Natural killer cell (primary cell): ENCODE data around the gene CNDP1. TPM values are rescaled to one million over a fixed set of nuclear protein-coding genes. Genes with fewer than 3 reads are reported as not detected.
A peak's percentile ranks its signal among the peaks of the same experiment; 100 is the strongest.

ENCODE experiments used
- ATAC-seq, 3 donors: fragments of 150-1000 bp in 2 of 3; fragments of 200-7000 bp in 1 of 3; cut with Tn5 transposase; 1 replicate in 1 of 3; 2 replicates in 2 of 3; pipeline ENCODE4 v1.10.0; 2021; ENCODE audit warnings: mild to moderate bottlenecking in 2 of 3, moderate library complexity in 2 of 3
- DNase-seq, 2 donors: peaks; one replicate each; pipeline versions ENCODE4 v3.0.0 to v3.0.0-alpha.2; 2013 to 2021; ENCODE audit warnings: mixed read lengths in 1 of 2
- H3K27ac ChIP-seq: one replicate; pipeline ENCODE4 v1.5.1; 2013; ENCODE audit warnings: mild to moderate bottlenecking, low read length
- H3K27me3 ChIP-seq: one replicate; pipeline ENCODE4 v1.6.1; 2013; ENCODE audit warnings: low read length; ENCODE audit not compliant: control insufficient read depth, insufficient read depth
- H3K36me3 ChIP-seq: one replicate; pipeline ENCODE4 v1.6.1; 2013; ENCODE audit warnings: low read length; ENCODE audit not compliant: control insufficient read depth, insufficient read depth
- H3K4me1 ChIP-seq: one replicate; pipeline ENCODE4 v1.6.1; 2013; ENCODE audit warnings: low read length; ENCODE audit not compliant: control insufficient read depth, insufficient read depth
- H3K4me3 ChIP-seq: one replicate; pipeline ENCODE4 v1.5.1; 2013; ENCODE audit warnings: low read length
- H3K9me3 ChIP-seq: one replicate; pipeline ENCODE4 v1.6.1; 2013; ENCODE audit warnings: low read length; ENCODE audit not compliant: control insufficient read depth, insufficient read depth
- H3K27ac Mint-ChIP-seq, 2 donors: one replicate each; pipeline ENCODE4 v1.8.0; 2022; ENCODE audit warnings: mild to moderate bottlenecking in 2 of 2, mixed read lengths in 2 of 2, moderate library complexity in 1 of 2
- H3K27me3 Mint-ChIP-seq, 2 donors: one replicate each; pipeline ENCODE4 v1.8.0; 2022; ENCODE audit warnings: low read depth in 2 of 2, mixed read lengths in 2 of 2
- H3K36me3 Mint-ChIP-seq: one replicate; pipeline ENCODE4 v1.8.0; 2022; ENCODE audit warnings: mixed read lengths
- H3K4me1 Mint-ChIP-seq, 2 donors: one replicate each; pipeline ENCODE4 v1.8.0; 2022; ENCODE audit warnings: mixed read lengths in 2 of 2
- H3K4me3 Mint-ChIP-seq: one replicate; pipeline ENCODE4 v1.8.0; 2022; ENCODE audit warnings: mild to moderate bottlenecking, moderate library complexity, mixed read lengths
- H3K9me3 Mint-ChIP-seq, 2 donors: one replicate each; pipeline ENCODE4 v1.8.0; 2022; ENCODE audit warnings: mixed read lengths in 2 of 2
- CTCF ChIP-seq: fragments of 200-600 bp; IDR thresholded peaks from one replicate; pipeline ENCODE4 v1.8.0; 2022; ENCODE audit warnings: antibody characterized with exemption
- WGBS: methylation state at CpG from one replicate; pipeline ENCODE4 v1.1.7; 2013; ENCODE audit warnings: missing lambda C conversion rate; ENCODE audit not compliant: insufficient coverage; 5-methylcytosine and 5-hydroxymethylcytosine counted together
- intact Hi-C: fragments of 100-400 bp; cut with micrococcal nuclease; formaldehyde crosslinking; loops from one replicate; pipeline ENCODE4 v1.14.2; 2022
- total RNA-seq, 4 donors: library from RNA; stranded (reverse); fragments of 120-200 nt in 1 of 4; gene quantifications; one replicate each; pipeline versions ENCODE4 v1.2.3 to v1.2.4, GENCODE V29; 2013 to 2022

Gene CNDP1
- total RNA-seq, 3 donors from 2014 or later (not counting 1 experiment from before 2014, with no cell fraction given): 0.31 to 0.60 (median 0.57) TPM

DNA sequence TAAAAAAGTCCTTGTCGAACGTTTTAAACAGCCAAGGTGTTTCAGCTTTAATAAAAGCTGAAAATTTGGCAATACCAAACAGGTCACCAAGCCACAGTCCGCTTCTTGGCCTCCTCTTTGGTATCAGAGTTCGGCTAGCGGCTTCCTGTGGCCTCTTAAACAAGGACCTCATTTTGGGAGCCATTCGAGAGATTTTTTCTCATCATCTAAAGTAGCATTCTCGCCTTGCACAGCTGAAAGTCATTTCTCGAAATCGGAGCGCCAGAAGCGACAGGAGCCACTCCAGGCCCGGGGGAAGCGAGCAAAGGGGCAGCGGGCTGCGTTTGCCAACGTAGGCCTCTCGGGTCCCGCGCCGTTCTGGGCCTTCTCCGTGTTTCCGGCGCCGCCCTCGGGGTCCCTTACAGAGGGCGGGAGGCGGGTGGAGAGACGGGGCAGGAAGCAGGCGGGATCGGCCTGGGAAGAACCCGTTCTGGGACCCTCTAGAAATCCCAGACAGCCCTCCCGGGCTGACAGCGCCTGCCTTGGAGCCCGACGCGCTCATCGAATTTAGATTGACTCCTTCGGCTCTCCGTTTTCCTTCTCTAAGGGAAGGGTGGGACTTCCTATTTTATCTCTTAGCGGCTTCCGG is 62.8 kb downstream of the CNDP1 start:
- peak; percentile 66 to 82 for DNase-seq
- Mint-ChIP-seq H3K36me3 (no peaks in the 10 kb centered on the region), H3K4me1 (peaks cover 54 to 62% of the 10 kb centered on the region in 2 donors), H3K27ac (peak overlapping the region; percentile 94 to 95), H3K9me3 (no peaks in the 10 kb centered on the region), H3K4me3 (peak overlapping the region; percentile 93), H3K27me3 (no peaks in the 10 kb centered on the region)
- WGBS: under 1% methylated on average over 41 of the region's 41 CpGs
- H3K4me1 ChIP-seq: peaks cover 14% of the 10 kb centered on the region
- H3K36me3 ChIP-seq: peaks cover 9% of the 10 kb centered on the region
- no peak for TF ChIP-seq CTCF
- peak overlapping the region; percentile 96 for H3K27ac ChIP-seq
- H3K27me3 ChIP-seq: no peaks in the 10 kb centered on the region
- ATAC-seq: peak; percentile 46 to 63 (median 56)
- no peaks in the 10 kb centered on the region for H3K9me3 ChIP-seq
- intact Hi-C loops: loop anchor here (1.0 to 5.0 kb wide), 5 partner anchors 98 to 613 kb away; partner anchors contain the start of genes TIMM21 and TSHZ1
- peak overlapping the region; percentile 95 for H3K4me3 ChIP-seq

GRCh38 chr18:74597662-74598349 is 63.5 kb downstream of the CNDP1 start, which contains the start of gene ZNF407:
ZNF407 (plus strand) TSS chr18:74597870; CDS start chr18:74631020, 33,150 bp downstream.
- intact Hi-C loops: loop anchor here (1.0 to 5.0 kb wide), 5 partner anchors 99 to 612 kb away; partner anchors contain the start of genes TIMM21 and TSHZ1
- WGBS: under 1% methylated on average over 60 of the region's 64 CpGs
- no peaks in the 10 kb centered on the region for H3K9me3 ChIP-seq
- no peaks in the 10 kb centered on the region for H3K9me3 Mint-ChIP-seq
- H3K36me3 Mint-ChIP-seq: no peaks in the 10 kb centered on the region
- H3K27me3 Mint-ChIP-seq: no peaks in the 10 kb centered on the region
- peak within 1 kb of the TSS; percentile 93 for H3K4me3 Mint-ChIP-seq
- H3K27ac ChIP-seq: peak within 1 kb of the TSS; percentile 96
- TF ChIP-seq CTCF: no peak
- H3K4me3 ChIP-seq: peak within 1 kb of the TSS; percentile 95
- peaks cover 14% of the 10 kb centered on the region for H3K4me1 ChIP-seq
- H3K27ac Mint-ChIP-seq: peak within 1 kb of the TSS; percentile 94 to 95
- H3K4me1 Mint-ChIP-seq: peaks cover 58 to 65% of the 10 kb centered on the region in 2 donors
- peaks cover 5% of the 10 kb centered on the region for H3K36me3 ChIP-seq
- H3K27me3 ChIP-seq: no peaks in the 10 kb centered on the region
- peak; percentile 72 to 88 (median 78) for ATAC-seq
- DNase-seq: peak; percentile 85 to 94

DNA sequence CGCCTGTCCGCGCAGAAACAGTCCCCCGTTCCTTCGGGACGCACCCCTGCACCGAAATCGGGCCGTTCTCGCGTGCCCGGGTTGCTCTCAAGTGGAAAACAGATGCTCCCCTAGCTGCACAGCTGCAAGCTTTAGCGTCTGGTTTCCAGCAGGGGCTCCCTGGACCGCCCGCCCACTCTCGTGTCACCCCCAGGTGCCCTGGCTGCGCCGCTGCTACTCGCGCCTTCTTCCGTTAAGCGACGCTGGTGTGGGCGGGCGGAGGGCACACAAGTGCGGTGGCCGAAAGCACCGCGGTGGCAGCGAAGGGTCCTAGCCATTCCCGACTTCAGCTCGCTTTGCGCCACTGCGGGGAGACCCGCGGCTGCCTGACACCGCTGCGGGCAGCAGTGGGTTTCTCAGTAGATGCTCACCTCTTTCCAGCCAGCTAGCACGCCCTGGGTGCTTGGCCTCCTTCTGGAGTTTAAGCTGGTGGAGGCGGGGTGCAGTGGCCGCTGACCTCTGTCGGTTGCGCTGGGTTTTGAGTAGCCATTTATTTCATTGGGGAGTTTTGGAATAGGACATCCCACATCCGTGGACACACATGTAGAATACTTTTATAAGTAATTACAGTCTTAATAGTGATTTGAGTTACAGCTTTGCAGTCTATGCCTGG is 64.2 kb downstream of the CNDP1 start:
- H3K4me3 ChIP-seq: peak overlapping the region; percentile 95
- Mint-ChIP-seq H3K27ac (peak overlapping the region; percentile 94 to 95), H3K36me3 (no peaks in the 10 kb centered on the region), H3K27me3 (no peaks in the 10 kb centered on the region), H3K9me3 (no peaks in the 10 kb centered on the region), H3K4me3 (peak overlapping the region; percentile 93), H3K4me1 (peaks cover 59 to 66% of the 10 kb centered on the region in 2 donors)
- intact Hi-C loops: loop anchor here (5.0 kb wide), 1 partner anchor 399 kb away; no protein-coding TSS in a partner anchor
- TF ChIP-seq CTCF: peak; percentile 38
- no peaks in the 10 kb centered on the region for H3K27me3 ChIP-seq
- ATAC-seq (peak; percentile 64 to 77 (median 64)), DNase-seq (peak; percentile 62 to 82)
- H3K27ac ChIP-seq: peak overlapping the region; percentile 96
- peaks cover 14% of the 10 kb centered on the region for H3K4me1 ChIP-seq
- H3K36me3 ChIP-seq: no peaks in the 10 kb centered on the region
- 0% methylated on average over 43 of the region's 44 CpGs for WGBS
- H3K9me3 ChIP-seq: no peaks in the 10 kb centered on the region
